HG03378 (cell line): Measurements from ENCODE around the gene OR9K2.
"Not testable (repeated sequence)": the region's sequence is repeated elsewhere in the genome, so short reads cannot be mapped to it uniquely, and the experiment has no call there.

Source experiments
- ATAC-seq: cut with Tn5 transposase; IDR thresholded peaks from one replicate; pipeline ENCODE4 v1.9.1; 2021; ENCODE audit warnings: mild to moderate bottlenecking, moderate library complexity; ENCODE audit not compliant: unreplicated experiment

The OR9K2 gene

GRCh38 chr12:55126106-55126505, at the start of gene OR9K2:
Gene OR9K2 (plus strand): TSS chr12:55126406. CDS start chr12:55129835, 3,429 bp downstream.
- ATAC-seq: no peak

DNA sequence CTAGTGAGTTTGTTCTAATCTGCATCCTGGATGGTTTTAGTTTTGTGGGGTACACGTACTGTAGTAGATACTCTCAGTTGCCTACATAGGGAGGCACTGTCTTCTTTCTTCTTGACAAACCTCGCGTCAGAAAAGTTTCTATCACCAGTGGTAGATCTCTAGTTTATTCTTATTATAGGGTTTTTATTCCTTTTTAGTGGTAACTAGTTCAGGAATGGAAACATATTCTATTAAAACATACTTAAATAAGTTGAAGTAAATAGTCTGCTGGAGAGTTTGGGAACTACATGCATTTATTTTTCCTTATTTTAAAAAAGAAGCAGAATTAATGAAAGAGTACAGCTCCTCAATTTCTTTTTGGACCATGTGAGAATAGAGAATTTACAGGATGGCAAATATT, 33.6 kb upstream of the OR9K2 start:
- no peak for ATAC-seq

DNA sequence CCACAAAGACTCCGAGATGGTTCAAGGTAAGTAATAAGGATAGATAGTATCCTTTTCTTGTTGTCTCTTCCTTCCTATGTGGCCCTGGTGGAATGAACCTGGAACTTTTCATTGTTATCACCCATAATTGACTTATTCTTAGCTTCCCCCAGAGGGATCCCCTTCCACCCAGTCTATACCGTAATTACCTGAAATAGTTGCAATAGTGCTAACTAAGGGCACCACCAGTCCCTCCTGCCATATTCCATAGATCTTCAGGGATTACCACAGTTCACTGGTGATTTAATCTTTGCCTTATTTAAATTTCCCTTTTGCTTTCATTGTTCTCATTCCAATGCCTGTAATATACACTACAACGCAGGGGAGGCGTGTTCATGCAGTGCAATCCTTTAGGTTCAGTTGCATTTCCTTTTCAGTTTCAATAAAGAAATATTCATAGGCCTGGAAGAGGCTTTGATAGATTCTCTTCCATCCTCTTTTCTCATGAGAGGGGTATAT, 13.8 kb upstream of the OR9K2 start:
- no peak for ATAC-seq

- no peak for ATAC-seq
Observed at GRCh38 chr12:55116152-55116551, 10.1 kb upstream of the OR9K2 start.

GRCh38 chr12:55132816-55133215, 6.6 kb downstream of the OR9K2 start:
- ATAC-seq: no peak

DNA sequence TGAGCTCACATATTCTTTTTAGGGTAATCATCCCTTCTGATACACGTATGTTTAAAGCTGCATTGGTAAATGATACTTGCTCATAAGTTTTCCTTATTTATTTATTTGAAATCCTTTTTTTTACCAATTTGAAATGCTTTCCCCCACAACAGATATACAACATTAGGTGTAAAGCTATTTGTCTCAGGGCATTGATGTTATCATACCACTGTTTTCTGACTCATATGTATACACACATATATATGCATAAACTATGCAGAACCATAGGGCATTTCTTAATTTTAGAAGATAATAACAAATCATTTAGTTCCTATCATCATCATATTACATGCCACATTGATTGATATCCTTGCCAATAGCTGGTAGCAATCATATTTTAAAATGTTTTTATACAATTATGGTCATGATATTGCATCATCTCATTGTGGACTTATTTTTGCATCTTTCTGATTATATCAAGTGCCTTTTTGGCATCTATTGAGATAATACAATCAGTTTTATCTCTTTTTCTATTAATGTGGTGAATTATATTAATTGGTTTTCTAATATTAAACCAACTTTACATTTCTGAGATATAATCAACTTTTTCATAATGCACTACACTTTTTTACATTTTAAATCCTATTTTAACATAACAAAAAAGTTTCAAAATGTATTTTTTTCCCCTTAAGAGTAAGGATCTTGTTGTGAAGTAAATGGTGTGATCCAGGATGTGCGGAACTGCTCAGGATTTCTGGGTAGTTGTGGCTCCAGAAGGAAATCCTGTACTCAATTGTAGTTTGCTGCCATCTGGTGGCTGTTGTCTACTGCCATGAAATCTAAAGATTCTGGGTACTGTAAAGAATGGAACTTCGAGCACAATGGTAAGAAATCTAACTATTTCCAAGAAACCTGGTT, 16.7 kb downstream of the OR9K2 start:
- ATAC-seq: peak; percentile 59

DNA sequence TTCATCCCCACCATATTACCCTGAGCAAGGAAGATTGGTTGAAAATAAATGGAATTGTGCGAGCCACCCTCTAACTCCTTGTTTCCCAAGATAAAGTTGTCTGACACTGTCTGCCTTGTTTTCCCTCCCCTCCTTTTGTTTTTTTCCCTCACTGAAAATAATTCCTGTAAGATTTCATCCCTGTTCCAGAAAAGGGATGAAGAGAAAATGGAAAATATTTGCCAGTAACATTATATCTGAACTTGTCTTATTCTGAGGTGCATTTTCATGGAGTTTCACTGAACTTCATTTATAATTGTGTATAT, 17.3 kb downstream of the OR9K2 start:
- peak; percentile 11 for ATAC-seq

GRCh38 chr12:55167010-55167640, 40.9 kb downstream of the OR9K2 start:
- not testable (repeated sequence) for ATAC-seq

DNA sequence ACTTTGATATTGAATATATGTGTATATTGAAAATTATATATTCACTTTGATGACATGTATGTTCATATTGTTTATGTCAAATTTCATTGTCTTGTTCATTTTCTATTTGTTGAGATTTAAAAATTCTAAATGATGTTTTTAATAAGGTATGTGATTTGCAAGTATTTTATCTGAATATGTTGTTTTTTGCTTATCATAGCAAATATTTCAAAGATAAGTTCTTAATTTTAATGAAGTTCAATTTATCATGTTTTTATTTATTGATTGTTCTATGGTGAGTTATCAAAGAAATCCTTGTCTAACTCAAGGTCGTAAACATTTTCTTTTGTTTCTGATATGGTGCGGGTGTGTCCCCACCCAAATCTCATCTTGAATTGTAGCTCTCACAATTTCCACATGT, 45.2 kb downstream of the OR9K2 start:
- no peak for ATAC-seq

DNA sequence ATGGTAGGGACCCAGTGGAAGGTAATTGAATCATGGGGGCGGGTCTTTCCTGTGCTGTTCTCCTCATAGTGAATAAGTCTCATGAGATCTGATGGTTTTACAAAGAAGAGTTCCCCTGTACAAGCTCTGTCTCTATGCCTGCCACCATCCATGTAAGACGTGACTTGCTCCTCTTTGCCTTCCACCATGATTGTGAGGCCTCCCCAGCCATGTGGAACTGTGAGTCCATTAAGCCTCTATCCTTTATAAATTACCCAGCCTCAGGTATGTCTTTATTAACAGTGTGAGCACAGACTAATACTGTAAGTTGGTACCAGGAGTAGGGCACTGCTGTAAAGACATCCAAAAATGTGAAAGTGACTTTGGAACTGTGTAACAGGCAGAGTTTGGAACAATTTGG, 45.6 kb downstream of the OR9K2 start:
- ATAC-seq: not testable (repeated sequence)

DNA sequence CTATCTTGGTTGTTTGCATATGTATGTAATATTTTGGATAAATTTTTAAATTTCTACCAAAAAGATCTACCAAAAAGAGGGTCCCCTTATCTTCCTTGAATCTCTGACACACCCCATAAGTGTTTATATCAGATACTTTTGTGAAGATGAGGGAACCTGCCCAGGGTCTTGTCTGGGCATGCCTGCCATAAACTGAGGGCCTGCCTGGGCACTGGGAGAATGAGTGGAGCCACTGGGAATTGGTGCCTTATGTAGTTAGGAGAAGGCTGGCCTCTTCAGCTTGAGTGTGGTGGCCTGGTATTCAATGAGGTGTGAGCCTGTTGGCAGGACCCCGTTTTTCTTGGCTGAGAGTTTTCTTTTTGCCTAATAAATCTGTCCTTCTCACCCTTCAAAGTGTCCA, 46.5 kb downstream of the OR9K2 start:
- ATAC-seq: no peak

DNA sequence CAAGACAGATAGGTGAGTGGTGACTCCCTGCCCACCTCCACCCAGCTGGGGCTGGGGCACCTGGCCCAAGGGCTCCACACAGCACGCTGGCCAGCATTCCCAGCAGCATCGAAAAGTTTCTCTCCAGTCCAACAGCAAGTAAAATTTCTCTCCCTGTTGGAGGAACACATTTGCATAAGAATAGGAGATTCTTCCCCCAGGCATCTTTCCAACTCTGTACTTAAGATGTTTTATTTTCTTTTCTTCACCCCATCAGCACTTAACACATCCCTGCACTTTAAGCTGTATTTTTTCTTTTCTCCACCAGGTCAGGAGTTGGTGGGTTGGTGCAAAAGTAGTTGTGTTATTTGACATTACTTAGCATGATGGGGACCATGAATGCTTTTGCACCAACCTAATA, 47.2 kb downstream of the OR9K2 start:
- ATAC-seq: no peak
